GM10847 (cell line): Measurements from ENCODE around the gene EIF4H.

ENCODE experiments used
- POLR2A ChIP-seq: IDR thresholded peaks from 2 replicates; pipeline ENCODE4 v1.6.1; 2011; ENCODE audit not compliant: insufficient read length; ENCODE audit errors: extremely low read depth

Gene EIF4H

GRCh38 chr7:74173866-74174605 is at the start of gene EIF4H:
EIF4H (plus strand) TSS chr7:74174356; CDS start chr7:74174384, 28 bp downstream.
- TF ChIP-seq POLR2A, result peak; percentile 80

GRCh38 chr7:74126220-74126880 is 47.8 kb upstream of the EIF4H start:
- no peak for TF ChIP-seq POLR2A

- no peak for TF ChIP-seq POLR2A
Observed at GRCh38 chr7:74129887-74130286, 44.3 kb upstream of the EIF4H start.

GRCh38 chr7:74130518-74130917 is 43.6 kb upstream of the EIF4H start:
- TF ChIP-seq POLR2A, result no peak

- TF ChIP-seq POLR2A, result no peak
Observed at GRCh38 chr7:74134117-74134620, 40.0 kb upstream of the EIF4H start.

GRCh38 chr7:74138334-74138867 is 35.8 kb upstream of the EIF4H start:
- no peak for TF ChIP-seq POLR2A

- no peak for TF ChIP-seq POLR2A
Observed at GRCh38 chr7:74138945-74139843, 35.0 kb upstream of the EIF4H start.

- TF ChIP-seq POLR2A, result no peak
Observed at GRCh38 chr7:74141705-74142104, 32.5 kb upstream of the EIF4H start.

GRCh38 chr7:74143383-74143782 is 30.8 kb upstream of the EIF4H start:
- TF ChIP-seq POLR2A, result no peak

- no peak for TF ChIP-seq POLR2A
Observed at GRCh38 chr7:74148491-74148890, 25.7 kb upstream of the EIF4H start.

GRCh38 chr7:74149071-74149470 is 25.1 kb upstream of the EIF4H start:
- TF ChIP-seq POLR2A, result no peak

- no peak for TF ChIP-seq POLR2A
Observed at GRCh38 chr7:74149603-74150002, 24.6 kb upstream of the EIF4H start.

- TF ChIP-seq POLR2A, result no peak
Observed at GRCh38 chr7:74153736-74154135, 20.4 kb upstream of the EIF4H start.

- no peak for TF ChIP-seq POLR2A
Observed at GRCh38 chr7:74155810-74156395, 18.3 kb upstream of the EIF4H start.

- no peak for TF ChIP-seq POLR2A
Observed at GRCh38 chr7:74157605-74158004, 16.6 kb upstream of the EIF4H start.
